ENCODE results near the gene KHDRBS2.
A peak's percentile ranks its signal among the peaks of the same experiment; 100 is the strongest.

KHDRBS2 gene

DNA sequence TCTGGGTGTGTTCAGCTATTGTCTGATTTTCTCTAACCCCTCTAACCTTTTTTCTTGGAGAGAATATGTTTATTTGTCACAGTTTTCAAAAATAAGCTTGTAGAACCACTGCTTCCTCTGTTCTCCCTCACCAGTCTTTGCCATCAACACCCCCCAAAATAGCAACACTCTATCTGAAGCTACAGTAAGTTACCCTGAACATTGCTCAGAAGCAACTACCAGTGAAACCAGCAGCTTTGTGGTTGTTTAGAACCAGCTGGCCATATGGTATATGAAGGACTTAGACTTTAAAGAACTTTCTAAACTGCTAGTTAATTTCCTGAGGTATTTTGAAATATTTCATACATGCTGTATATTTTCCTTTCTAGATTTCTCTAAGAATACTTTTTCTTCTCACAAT, 242.9 kb downstream of the KHDRBS2 start:
- H3K27ac ChIP-seq (ENCODE audit: low read length, poor library complexity, severe bottlenecking): no peak overlapping the region
- no peak overlapping the region for H2BK5ac ChIP-seq (ENCODE audit: low read depth, low read length, poor library complexity, severe bottlenecking)
- H4K91ac ChIP-seq (ENCODE audit: low read length): no peak overlapping the region
- H4K8ac ChIP-seq (ENCODE audit: low read length): no peak overlapping the region
- no peak overlapping the region for H3K4me2 ChIP-seq (ENCODE audit: low read length, poor library complexity, severe bottlenecking)
- no peaks in the 10 kb centered on the region for H3K27me3 ChIP-seq (ENCODE audit: control insufficient read depth in 1 of 2, insufficient read depth in 1 of 2, low read length in 2 of 2)
- no peak overlapping the region for H2AK5ac ChIP-seq (ENCODE audit: low read length, severe bottlenecking)
- H3K18ac ChIP-seq (ENCODE audit: low read depth in 1 of 2, low read length in 2 of 2): no peak overlapping the region
- H3K9me3 ChIP-seq (ENCODE audit: control insufficient read depth, low read length): peaks cover 10% of the 10 kb centered on the region
- H2BK12ac ChIP-seq (ENCODE audit: low read length in 2 of 2): no peak overlapping the region
- H2AFZ ChIP-seq (ENCODE audit: low read depth, low read length): no peak overlapping the region
- no peaks in the 10 kb centered on the region for H3K79me1 ChIP-seq (replicated peaks; ENCODE audit: low read length, poor library complexity, severe bottlenecking)
- H3K4me1 ChIP-seq (ENCODE audit: control insufficient read depth, insufficient read depth, low read depth, low read length): no peaks in the 10 kb centered on the region
- no peak overlapping the region for H3K14ac ChIP-seq (ENCODE audit: low read length in 2 of 2)
- no peak overlapping the region for H3K9ac ChIP-seq (ENCODE audit: low read length)
- no peak overlapping the region for H3K4ac ChIP-seq (ENCODE audit: low read depth in 1 of 2, low read length in 2 of 2)
- no peak for DNase-seq
- no peak overlapping the region for H3K4me3 ChIP-seq (ENCODE audit: insufficient read depth in 1 of 2, low read depth in 1 of 2, low read length in 2 of 2)
- H3K36me3 ChIP-seq (ENCODE audit: control insufficient read depth in 1 of 2, insufficient read depth in 2 of 2, low read depth in 1 of 2, low read length in 2 of 2): no peaks in the 10 kb centered on the region
- no peak overlapping the region for H2BK15ac ChIP-seq (ENCODE audit: low read depth, poor library complexity, severe bottlenecking)
- H2BK120ac ChIP-seq (ENCODE audit: low read depth, low read length): no peak overlapping the region
- no peak overlapping the region for H3K23ac ChIP-seq (ENCODE audit: low read length in 2 of 2)

DNA sequence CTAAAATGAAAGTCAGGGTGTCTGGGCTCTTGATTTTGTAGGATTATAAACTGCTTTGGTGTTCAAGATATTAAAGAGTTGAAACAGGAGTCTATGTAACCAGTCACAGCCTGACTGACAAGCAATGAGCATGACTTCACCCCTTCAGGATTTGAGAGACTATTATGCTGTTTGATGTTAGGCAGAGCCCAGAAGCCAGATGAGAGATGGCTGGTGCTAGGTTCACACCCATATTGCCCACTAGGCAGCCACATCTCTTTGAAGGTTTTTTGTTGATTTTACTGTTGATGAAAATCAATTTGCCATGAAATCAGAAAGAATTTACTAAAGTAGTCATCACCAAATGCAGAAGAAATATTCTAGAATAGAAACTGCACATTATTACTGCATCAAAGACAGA, 243.6 kb downstream of the KHDRBS2 start:
- Histone ChIP-seq H4K8ac (ENCODE audit: low read length) (no peak overlapping the region), H3K23ac (ENCODE audit: low read length in 2 of 2) (no peak overlapping the region), H2BK12ac (ENCODE audit: low read length in 2 of 2) (no peak overlapping the region), H3K9me3 (ENCODE audit: control insufficient read depth, low read length) (peaks cover 10% of the 10 kb centered on the region), H2BK15ac (ENCODE audit: low read depth, poor library complexity, severe bottlenecking) (no peak overlapping the region), H3K9ac (ENCODE audit: low read length) (no peak overlapping the region), H3K18ac (ENCODE audit: low read depth in 1 of 2, low read length in 2 of 2) (no peak overlapping the region), H3K14ac (ENCODE audit: low read length in 2 of 2) (no peak overlapping the region), H3K4me2 (ENCODE audit: low read length, poor library complexity, severe bottlenecking) (no peak overlapping the region), H2AFZ (ENCODE audit: low read depth, low read length) (no peak overlapping the region), H3K79me1 (replicated peaks; ENCODE audit: low read length, poor library complexity, severe bottlenecking) (no peaks in the 10 kb centered on the region), H3K36me3 (ENCODE audit: control insufficient read depth in 1 of 2, insufficient read depth in 2 of 2, low read depth in 1 of 2, low read length in 2 of 2) (no peaks in the 10 kb centered on the region), H2BK120ac (ENCODE audit: low read depth, low read length) (no peak overlapping the region), H3K4me3 (ENCODE audit: insufficient read depth in 1 of 2, low read depth in 1 of 2, low read length in 2 of 2) (no peak overlapping the region), H2BK5ac (ENCODE audit: low read depth, low read length, poor library complexity, severe bottlenecking) (no peak overlapping the region), H2AK5ac (ENCODE audit: low read length, severe bottlenecking) (no peak overlapping the region), H3K4ac (ENCODE audit: low read depth in 1 of 2, low read length in 2 of 2) (no peak overlapping the region), H3K27me3 (ENCODE audit: control insufficient read depth in 1 of 2, insufficient read depth in 1 of 2, low read length in 2 of 2) (no peaks in the 10 kb centered on the region), H3K4me1 (ENCODE audit: control insufficient read depth, insufficient read depth, low read depth, low read length) (no peaks in the 10 kb centered on the region), H3K27ac (ENCODE audit: low read length, poor library complexity, severe bottlenecking) (no peak overlapping the region), H4K91ac (ENCODE audit: low read length) (no peak overlapping the region)
- no peak for DNase-seq

GRCh38 chr6:62039605-62040004, 246.4 kb downstream of the KHDRBS2 start:
- H2AFZ ChIP-seq (ENCODE audit: low read depth, low read length): no peak overlapping the region
- DNase-seq: peak; percentile 3
- no peak overlapping the region for H2AK5ac ChIP-seq (ENCODE audit: low read length, severe bottlenecking)
- H2BK120ac ChIP-seq (ENCODE audit: low read depth, low read length): no peak overlapping the region
- no peak overlapping the region for H3K4me2 ChIP-seq (ENCODE audit: low read length, poor library complexity, severe bottlenecking)
- no peaks in the 10 kb centered on the region for H3K79me1 ChIP-seq (replicated peaks; ENCODE audit: low read length, poor library complexity, severe bottlenecking)
- H3K18ac ChIP-seq (ENCODE audit: low read depth in 1 of 2, low read length in 2 of 2): no peak overlapping the region
- H4K8ac ChIP-seq (ENCODE audit: low read length): no peak overlapping the region
- H3K23ac ChIP-seq (ENCODE audit: low read length in 2 of 2): no peak overlapping the region
- no peak overlapping the region for H3K4me3 ChIP-seq (ENCODE audit: insufficient read depth in 1 of 2, low read depth in 1 of 2, low read length in 2 of 2)
- no peaks in the 10 kb centered on the region for H3K4me1 ChIP-seq (ENCODE audit: control insufficient read depth, insufficient read depth, low read depth, low read length)
- H3K4ac ChIP-seq (ENCODE audit: low read depth in 1 of 2, low read length in 2 of 2): no peak overlapping the region
- H3K9ac ChIP-seq (ENCODE audit: low read length): no peak overlapping the region
- H2BK15ac ChIP-seq (ENCODE audit: low read depth, poor library complexity, severe bottlenecking): no peak overlapping the region
- no peaks in the 10 kb centered on the region for H3K36me3 ChIP-seq (ENCODE audit: control insufficient read depth in 1 of 2, insufficient read depth in 2 of 2, low read depth in 1 of 2, low read length in 2 of 2)
- no peak overlapping the region for H3K27ac ChIP-seq (ENCODE audit: low read length, poor library complexity, severe bottlenecking)
- H2BK12ac ChIP-seq (ENCODE audit: low read length in 2 of 2): no peak overlapping the region
- no peak overlapping the region for H4K91ac ChIP-seq (ENCODE audit: low read length)
- H3K14ac ChIP-seq (ENCODE audit: low read length in 2 of 2): no peak overlapping the region
- 100% methylated on average over 1 of the region's 1 CpG for WGBS
- no peak overlapping the region for H2BK5ac ChIP-seq (ENCODE audit: low read depth, low read length, poor library complexity, severe bottlenecking)
- H3K27me3 ChIP-seq (ENCODE audit: control insufficient read depth in 1 of 2, insufficient read depth in 1 of 2, low read length in 2 of 2): no peaks in the 10 kb centered on the region
- peaks cover 10% of the 10 kb centered on the region for H3K9me3 ChIP-seq (ENCODE audit: control insufficient read depth, low read length)

- Histone ChIP-seq H3K9ac (ENCODE audit: low read length) (no peak overlapping the region), H3K36me3 (ENCODE audit: control insufficient read depth in 1 of 2, insufficient read depth in 2 of 2, low read depth in 1 of 2, low read length in 2 of 2) (no peaks in the 10 kb centered on the region), H2BK12ac (ENCODE audit: low read length in 2 of 2) (no peak overlapping the region), H4K8ac (ENCODE audit: low read length) (no peak overlapping the region), H3K27me3 (ENCODE audit: control insufficient read depth in 1 of 2, insufficient read depth in 1 of 2, low read length in 2 of 2) (no peaks in the 10 kb centered on the region), H3K14ac (ENCODE audit: low read length in 2 of 2) (no peak overlapping the region), H3K18ac (ENCODE audit: low read depth in 1 of 2, low read length in 2 of 2) (no peak overlapping the region), H3K4me1 (ENCODE audit: control insufficient read depth, insufficient read depth, low read depth, low read length) (no peaks in the 10 kb centered on the region), H3K23ac (ENCODE audit: low read length in 2 of 2) (no peak overlapping the region), H2BK5ac (ENCODE audit: low read depth, low read length, poor library complexity, severe bottlenecking) (no peak overlapping the region), H2AFZ (ENCODE audit: low read depth, low read length) (no peak overlapping the region), H4K91ac (ENCODE audit: low read length) (no peak overlapping the region), H3K4me3 (ENCODE audit: insufficient read depth in 1 of 2, low read depth in 1 of 2, low read length in 2 of 2) (no peak overlapping the region), H3K4ac (ENCODE audit: low read depth in 1 of 2, low read length in 2 of 2) (no peak overlapping the region), H3K4me2 (ENCODE audit: low read length, poor library complexity, severe bottlenecking) (no peak overlapping the region), H2AK5ac (ENCODE audit: low read length, severe bottlenecking) (no peak overlapping the region), H2BK15ac (ENCODE audit: low read depth, poor library complexity, severe bottlenecking) (no peak overlapping the region), H2BK120ac (ENCODE audit: low read depth, low read length) (no peak overlapping the region), H3K9me3 (ENCODE audit: control insufficient read depth, low read length) (peaks cover 7% of the 10 kb centered on the region), H3K27ac (ENCODE audit: low read length, poor library complexity, severe bottlenecking) (no peak overlapping the region), H3K79me1 (replicated peaks; ENCODE audit: low read length, poor library complexity, severe bottlenecking) (no peaks in the 10 kb centered on the region)
- WGBS: no CpG with 5 or more reads among the region's 2 CpGs
- no peak for DNase-seq
Observed at GRCh38 chr6:62037445-62037844, 248.6 kb downstream of the KHDRBS2 start.

All from mesenchymal stem cell (in vitro differentiated cells and primary cell).